ENCODE data around the gene NPB. TPM values are rescaled to one million over a fixed set of nuclear protein-coding genes. Genes with fewer than 3 reads are reported as not detected.

The NPB gene
- total RNA-seq, 1 donor from 2014 or later, result 0.51 TPM

GRCh38 chr17:81922566-81923301 is 20.7 kb downstream of the NPB start:
- intact Hi-C loops (cut with DNase I), result no loop called here
- no peak for DNase-seq (ENCODE audit: low spot score)

- intact Hi-C loops (cut with DNase I), result no loop called here
- DNase-seq (ENCODE audit: low spot score), result peak; percentile 95
These were observed 21.5 kb downstream of the NPB start for GRCh38 chr17:81923302-81924260.

GRCh38 chr17:81924557-81925532 is 22.8 kb downstream of the NPB start:
- intact Hi-C loops (cut with DNase I), result loop anchor here (5.0 kb wide), 1 partner anchor 53 kb away; the partner anchor contains the start of gene ARHGDIA
- no peak for DNase-seq (ENCODE audit: low spot score)

GRCh38 chr17:81925860-81926450 is 23.9 kb downstream of the NPB start:
- intact Hi-C loops (cut with DNase I), result loop anchor here (5.0 kb wide), 1 partner anchor 54 kb away; the partner anchor contains the start of gene ARHGDIA
- DNase-seq (ENCODE audit: low spot score), result no peak

GRCh38 chr17:81926451-81927151 is 24.6 kb downstream of the NPB start:
- DNase-seq (ENCODE audit: low spot score), result peak; percentile 87
- intact Hi-C loops (cut with DNase I), result loop anchor here (5.0 kb wide), 1 partner anchor 54 kb away; the partner anchor contains the start of gene ARHGDIA

- DNase-seq (ENCODE audit: low spot score), result no peak
- intact Hi-C loops (cut with DNase I), result loop anchor here (5.0 kb wide), 1 partner anchor 55 kb away; the partner anchor contains the start of gene ARHGDIA
These were observed 25.2 kb downstream of the NPB start for GRCh38 chr17:81927152-81927652.

GRCh38 chr17:81927653-81928543 is 25.9 kb downstream of the NPB start, which contains the start of gene MAFG:
Gene MAFG, minus strand, starts transcription at chr17:81927735. Its CDS starts 4,550 bp downstream, at chr17:81923185.
- DNase-seq (ENCODE audit: low spot score), result peak; percentile 94
- intact Hi-C loops (cut with DNase I), result loop anchor here (5.0 kb wide), 1 partner anchor 56 kb away; the partner anchor contains the start of gene ARHGDIA

GRCh38 chr17:81928544-81929252 is 26.7 kb downstream of the NPB start:
- intact Hi-C loops (cut with DNase I), result loop anchor here (5.0 kb wide), 1 partner anchor 56 kb away; the partner anchor contains the start of gene ARHGDIA
- DNase-seq (ENCODE audit: low spot score), result no peak

GRCh38 chr17:81929253-81930141 is 27.5 kb downstream of the NPB start:
- DNase-seq (ENCODE audit: low spot score), result no peak
- intact Hi-C loops (cut with DNase I), result loop anchor here (5.0 kb wide), 1 partner anchor 57 kb away; the partner anchor contains the start of gene ARHGDIA

GRCh38 chr17:81930142-81931125 is 28.4 kb downstream of the NPB start:
- DNase-seq (ENCODE audit: low spot score), result no peak
- intact Hi-C loops (cut with DNase I), result no loop called here

- intact Hi-C loops (cut with DNase I), result no loop called here
- no peak for DNase-seq (ENCODE audit: low spot score)
These were observed 29.1 kb downstream of the NPB start for GRCh38 chr17:81931189-81931556.

- DNase-seq (ENCODE audit: low spot score), result no peak
- intact Hi-C loops (cut with DNase I), result no loop called here
These were observed 29.7 kb downstream of the NPB start for GRCh38 chr17:81931557-81932332.

- intact Hi-C loops (cut with DNase I), result no loop called here
- DNase-seq (ENCODE audit: low spot score), result no peak
These were observed 30.4 kb downstream of the NPB start for GRCh38 chr17:81932333-81932983.

Measured in cardiac septum (tissue), 1 donor.